K562 (cell line): ENCODE results near the gene JDP2. TPM values are rescaled to one million over a fixed set of nuclear protein-coding genes. Genes with fewer than 3 reads are reported as not detected.

Experiments used
- CBX3 ChIP-seq, 2 experiments: IDR thresholded peaks; 1 replicate in 1 of 2; 2 replicates in 1 of 2; pipeline ENCODE4 v1.6.1; 2012; ENCODE audit warnings: inconsistent platforms in 2 of 2, low read length in 2 of 2, borderline replicate concordance in 1 of 2, control low read depth in 1 of 2
- CREM ChIP-seq: IDR thresholded peaks from 2 replicates; pipeline ENCODE4 v1.6.1; 2014; ENCODE audit warnings: antibody characterized with exemption, low read depth
- MED1 ChIP-seq: sonication (generic); formaldehyde crosslinking; IDR thresholded peaks from 2 replicates; pipeline ENCODE4 v1.8.1; 2023; ENCODE audit warnings: missing genetic modification reagents, borderline replicate concordance
- TEAD1 ChIP-seq, 2 experiments: fragments of 450-650 bp in 1 of 2; sonication (generic) in 1 of 2; formaldehyde crosslinking; IDR thresholded peaks; 2 replicates each; pipeline versions ENCODE4 v1.4.0 to v1.8.0; 2020 to 2022; ENCODE audit warnings: mild to moderate bottlenecking in 2 of 2, missing genetic modification reagents in 1 of 2
- TSC22D4 ChIP-seq: fragments of 450-650 bp; IDR thresholded peaks from 2 replicates; pipeline ENCODE4 v1.6.1; 2016; ENCODE audit warnings: missing genetic modification characterization, missing biosample characterization, control low read depth
- ZNF780A ChIP-seq: fragments of 250-450 bp; sonication (Bioruptor Pico); IDR thresholded peaks from 2 replicates; pipeline ENCODE4 v1.5.0; 2021; ENCODE audit warnings: mild to moderate bottlenecking
- ZNF785 ChIP-seq: fragments of 250-450 bp; sonication (Bioruptor Pico); IDR thresholded peaks from 2 replicates; pipeline ENCODE4 v1.4.0; 2020; ENCODE audit warnings: mild to moderate bottlenecking
- ZSCAN32 ChIP-seq: fragments of 450-650 bp; formaldehyde crosslinking; IDR thresholded peaks from 2 replicates; pipeline ENCODE4 v1.4.0; 2020; ENCODE audit warnings: mild to moderate bottlenecking, moderate library complexity
- polyA plus RNA-seq, 8 experiments: library from polyadenylated mRNA; depleted of rRNA in 4 of 8; stranded (reverse) in 5 of 8; unstranded in 3 of 8; fragments of >200 nt; fragmentation: Nextera tagmentation in 2 of 8; fragmentation: Illumina TruSeq in 1 of 8; extraction: Ambion mirVana in 2 of 8; extraction: Trizol in 1 of 8; gene quantifications; 2 replicates each; pipeline versions ENCODE4 v1.2.1 to v1.2.3, GENCODE V29; 2011 to 2014; ENCODE audit warnings: inconsistent platforms in 1 of 8, missing spikeins in 1 of 8
- total RNA-seq, 7 experiments: library from RNA; depleted of rRNA in 6 of 7; stranded (reverse); fragments of >200 nt in 6 of 7; fragmentation: Illumina TruSeq in 2 of 7; extraction: Trizol in 2 of 7; gene quantifications; 2 replicates each; pipeline versions ENCODE4 v1.2.1 to v1.2.3, GENCODE V29; 2011 to 2021; ENCODE audit warnings: low replicate concordance in 1 of 7
- TF ChIP-seq, protein P1 (sequence below), 3 experiments: IDR thresholded peaks in 2 of 3; conservative IDR thresholded peaks in 1 of 3; 2 replicates each; pipeline ENCODE4 v1.5.1; 2011 to 2012; ENCODE audit warnings: low read length in 3 of 3, mild to moderate bottlenecking in 3 of 3, control low read depth in 2 of 3, improper control_type of control experiment in 1 of 3, inconsistent platforms in 1 of 3, low read depth in 1 of 3, mixed read lengths in 1 of 3, moderate library complexity in 1 of 3; ENCODE audit not compliant: insufficient read depth in 2 of 3
- TF ChIP-seq, protein P2 (sequence below): fragments of 450-650 bp; formaldehyde crosslinking; IDR thresholded peaks from 2 replicates; pipeline ENCODE4 v1.4.0; 2022; ENCODE audit warnings: mild to moderate bottlenecking, moderate library complexity
- TF ChIP-seq, protein P3 (sequence below), 2 experiments: fragments of 150-350 bp in 1 of 2; IDR thresholded peaks; 2 replicates each; pipeline ENCODE4 v1.6.1; 2012 to 2016; ENCODE audit warnings: low read depth in 2 of 2, low read length in 2 of 2, mild to moderate bottlenecking in 1 of 2, moderate library complexity in 1 of 2

Gene JDP2
- total and polyA plus RNA-seq, 9 of the 15 experiments (the other 6 are each of a cell fraction or from before 2014, with no cell fraction given): 0.27 to 13.8 (median 3.1) TPM

DNA sequence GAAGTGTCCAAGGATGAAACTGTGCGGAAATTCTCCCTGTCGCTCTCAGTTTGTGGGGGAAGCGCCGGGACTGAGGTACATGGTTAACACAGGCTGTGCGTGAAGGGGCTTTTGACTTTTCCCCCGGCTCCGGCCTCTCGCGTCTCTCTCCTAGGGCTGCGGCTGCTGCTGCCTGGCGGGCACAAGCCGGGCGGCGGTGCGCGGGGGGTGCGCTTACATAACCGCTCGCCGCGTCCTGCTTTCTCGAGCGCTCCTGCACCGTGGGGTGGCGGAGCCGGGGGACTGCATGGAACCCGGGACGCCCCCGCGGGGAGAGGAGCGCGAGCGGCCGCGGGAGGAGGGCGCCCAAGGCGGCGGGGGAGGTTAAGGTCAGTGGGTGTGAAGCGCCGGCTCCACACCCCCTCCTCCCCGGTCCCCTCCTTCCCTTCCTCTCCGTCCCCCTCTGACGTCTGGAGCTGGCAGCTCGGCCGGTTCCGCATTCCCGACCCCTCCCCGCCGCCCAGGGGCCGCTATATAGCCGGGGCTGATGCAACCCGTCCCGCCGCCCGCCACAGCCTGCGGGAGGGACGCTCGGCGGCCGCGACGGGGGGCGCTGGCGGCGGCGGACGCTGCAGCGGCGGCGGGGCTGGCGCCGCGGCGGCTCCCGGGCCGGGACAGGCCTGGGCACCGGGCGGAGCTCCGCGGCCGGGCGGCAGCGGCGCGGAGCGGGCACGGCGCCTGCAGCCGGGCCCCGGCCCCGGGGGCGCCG is at the start of gene JDP2 (continued):
- peak; percentile 35; the same call in 1 of the 2 replicates for TF ChIP-seq CREM
- TF ChIP-seq, protein P1, sequence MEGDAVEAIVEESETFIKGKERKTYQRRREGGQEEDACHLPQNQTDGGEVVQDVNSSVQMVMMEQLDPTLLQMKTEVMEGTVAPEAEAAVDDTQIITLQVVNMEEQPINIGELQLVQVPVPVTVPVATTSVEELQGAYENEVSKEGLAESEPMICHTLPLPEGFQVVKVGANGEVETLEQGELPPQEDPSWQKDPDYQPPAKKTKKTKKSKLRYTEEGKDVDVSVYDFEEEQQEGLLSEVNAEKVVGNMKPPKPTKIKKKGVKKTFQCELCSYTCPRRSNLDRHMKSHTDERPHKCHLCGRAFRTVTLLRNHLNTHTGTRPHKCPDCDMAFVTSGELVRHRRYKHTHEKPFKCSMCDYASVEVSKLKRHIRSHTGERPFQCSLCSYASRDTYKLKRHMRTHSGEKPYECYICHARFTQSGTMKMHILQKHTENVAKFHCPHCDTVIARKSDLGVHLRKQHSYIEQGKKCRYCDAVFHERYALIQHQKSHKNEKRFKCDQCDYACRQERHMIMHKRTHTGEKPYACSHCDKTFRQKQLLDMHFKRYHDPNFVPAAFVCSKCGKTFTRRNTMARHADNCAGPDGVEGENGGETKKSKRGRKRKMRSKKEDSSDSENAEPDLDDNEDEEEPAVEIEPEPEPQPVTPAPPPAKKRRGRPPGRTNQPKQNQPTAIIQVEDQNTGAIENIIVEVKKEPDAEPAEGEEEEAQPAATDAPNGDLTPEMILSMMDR (IDR thresholded peaks at IDR 0.05 in 2 of 3, conservative IDR thresholded peaks at IDR 0.05 in 1 of 3; ENCODE audit: insufficient read depth in 2 of 3, low read depth in 1 of 3, low read length in 3 of 3): peak in 1 of 3 experiments; percentile 15; a peak in 2 of 6 replicates
- TF ChIP-seq, protein P2, sequence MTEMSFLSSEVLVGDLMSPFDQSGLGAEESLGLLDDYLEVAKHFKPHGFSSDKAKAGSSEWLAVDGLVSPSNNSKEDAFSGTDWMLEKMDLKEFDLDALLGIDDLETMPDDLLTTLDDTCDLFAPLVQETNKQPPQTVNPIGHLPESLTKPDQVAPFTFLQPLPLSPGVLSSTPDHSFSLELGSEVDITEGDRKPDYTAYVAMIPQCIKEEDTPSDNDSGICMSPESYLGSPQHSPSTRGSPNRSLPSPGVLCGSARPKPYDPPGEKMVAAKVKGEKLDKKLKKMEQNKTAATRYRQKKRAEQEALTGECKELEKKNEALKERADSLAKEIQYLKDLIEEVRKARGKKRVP (CRISPR knock-in tag): peak; percentile 93
- TF ChIP-seq MED1 (CRISPR knock-in tag): no peak
- no peak for TF ChIP-seq TSC22D4
- TF ChIP-seq ZNF780A (CRISPR knock-in tag): no peak
- no peak for TF ChIP-seq ZNF785 (CRISPR knock-in tag)
- peak; percentile 45; the same call in 1 of the 2 replicates for TF ChIP-seq ZSCAN32 (CRISPR knock-in tag)
- TF ChIP-seq TEAD1 (CRISPR knock-in tag; IDR thresholded peaks at IDR 0.05): peak; percentile 51 to 73; a peak in 2 of 4 replicates
- TF ChIP-seq, protein P3, sequence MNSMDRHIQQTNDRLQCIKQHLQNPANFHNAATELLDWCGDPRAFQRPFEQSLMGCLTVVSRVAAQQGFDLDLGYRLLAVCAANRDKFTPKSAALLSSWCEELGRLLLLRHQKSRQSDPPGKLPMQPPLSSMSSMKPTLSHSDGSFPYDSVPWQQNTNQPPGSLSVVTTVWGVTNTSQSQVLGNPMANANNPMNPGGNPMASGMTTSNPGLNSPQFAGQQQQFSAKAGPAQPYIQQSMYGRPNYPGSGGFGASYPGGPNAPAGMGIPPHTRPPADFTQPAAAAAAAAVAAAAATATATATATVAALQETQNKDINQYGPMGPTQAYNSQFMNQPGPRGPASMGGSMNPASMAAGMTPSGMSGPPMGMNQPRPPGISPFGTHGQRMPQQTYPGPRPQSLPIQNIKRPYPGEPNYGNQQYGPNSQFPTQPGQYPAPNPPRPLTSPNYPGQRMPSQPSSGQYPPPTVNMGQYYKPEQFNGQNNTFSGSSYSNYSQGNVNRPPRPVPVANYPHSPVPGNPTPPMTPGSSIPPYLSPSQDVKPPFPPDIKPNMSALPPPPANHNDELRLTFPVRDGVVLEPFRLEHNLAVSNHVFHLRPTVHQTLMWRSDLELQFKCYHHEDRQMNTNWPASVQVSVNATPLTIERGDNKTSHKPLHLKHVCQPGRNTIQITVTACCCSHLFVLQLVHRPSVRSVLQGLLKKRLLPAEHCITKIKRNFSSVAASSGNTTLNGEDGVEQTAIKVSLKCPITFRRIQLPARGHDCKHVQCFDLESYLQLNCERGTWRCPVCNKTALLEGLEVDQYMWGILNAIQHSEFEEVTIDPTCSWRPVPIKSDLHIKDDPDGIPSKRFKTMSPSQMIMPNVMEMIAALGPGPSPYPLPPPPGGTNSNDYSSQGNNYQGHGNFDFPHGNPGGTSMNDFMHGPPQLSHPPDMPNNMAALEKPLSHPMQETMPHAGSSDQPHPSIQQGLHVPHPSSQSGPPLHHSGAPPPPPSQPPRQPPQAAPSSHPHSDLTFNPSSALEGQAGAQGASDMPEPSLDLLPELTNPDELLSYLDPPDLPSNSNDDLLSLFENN (IDR thresholded peaks at IDR 0.05; ENCODE audit: low read depth in 2 of 2, low read length in 2 of 2): no peak
- TF ChIP-seq CBX3 (IDR thresholded peaks at IDR 0.05; ENCODE audit: borderline replicate concordance in 1 of 2, low read length in 2 of 2): no peak
